Hepatocyte (in vitro differentiated cells): ENCODE results near the gene KL.
A peak's percentile ranks its signal among the peaks of the same experiment; 100 is the strongest.

ENCODE experiments used
- EZH2 ChIP-seq: fragments of 200-600 bp; sonication (generic); IDR thresholded peaks from 2 replicates; pipeline ENCODE4 v1.6.1; 2016; ENCODE audit warnings: antibody characterized with exemption, mild to moderate bottlenecking, borderline replicate concordance
- EZH2phosphoT487 ChIP-seq: fragments of 200-600 bp; sonication (generic); IDR thresholded peaks from one replicate; pipeline ENCODE4 v1.6.1; 2018; ENCODE audit warnings: antibody characterized with exemption, mild to moderate bottlenecking, low read depth, moderate library complexity; ENCODE audit not compliant: unreplicated experiment, severe bottlenecking
- TF ChIP-seq, protein P1 (sequence below): fragments of 200-600 bp; sonication (generic); IDR thresholded peaks from 2 replicates; pipeline ENCODE4 v1.5.1; 2016; ENCODE audit warnings: antibody characterized with exemption, mild to moderate bottlenecking; ENCODE audit not compliant: poor library complexity

DNA sequence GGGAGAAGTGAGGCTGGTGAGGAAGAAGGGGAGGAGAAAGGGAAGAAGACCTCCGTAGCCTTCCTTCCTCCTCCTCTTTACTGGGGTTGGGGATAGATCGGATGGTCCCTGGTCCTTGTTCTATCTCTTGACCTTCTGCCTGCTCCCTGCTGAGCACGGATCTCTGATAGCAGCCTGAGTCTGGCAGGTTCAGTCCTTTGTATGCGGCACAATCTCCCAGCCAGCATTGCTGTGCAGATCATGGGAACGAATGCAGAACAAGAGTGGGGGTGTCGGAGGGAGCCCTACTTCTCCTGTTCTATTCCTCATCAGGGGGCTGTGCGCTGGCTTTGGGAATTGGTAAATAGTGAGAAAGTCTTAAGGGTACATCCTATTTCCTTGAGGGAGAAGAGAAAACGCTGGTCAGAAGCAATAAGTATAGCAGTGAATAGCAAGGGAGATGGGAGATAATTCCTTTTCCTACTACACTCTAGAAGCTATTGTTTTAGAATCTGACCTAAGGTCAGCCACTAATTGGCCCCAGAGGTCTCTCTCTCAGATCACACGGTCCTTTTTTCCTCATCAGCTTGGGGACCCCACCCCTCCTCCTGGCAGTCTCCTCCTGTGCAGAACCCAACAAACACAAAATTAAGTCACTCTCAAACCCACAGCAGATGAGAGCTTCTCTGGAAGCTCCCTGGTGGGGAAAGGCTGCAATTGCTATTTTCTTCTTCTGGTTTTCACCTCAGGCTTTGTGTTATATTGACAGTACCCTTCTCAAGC is 41.0 kb downstream of the KL start:
- TF ChIP-seq, protein P1, sequence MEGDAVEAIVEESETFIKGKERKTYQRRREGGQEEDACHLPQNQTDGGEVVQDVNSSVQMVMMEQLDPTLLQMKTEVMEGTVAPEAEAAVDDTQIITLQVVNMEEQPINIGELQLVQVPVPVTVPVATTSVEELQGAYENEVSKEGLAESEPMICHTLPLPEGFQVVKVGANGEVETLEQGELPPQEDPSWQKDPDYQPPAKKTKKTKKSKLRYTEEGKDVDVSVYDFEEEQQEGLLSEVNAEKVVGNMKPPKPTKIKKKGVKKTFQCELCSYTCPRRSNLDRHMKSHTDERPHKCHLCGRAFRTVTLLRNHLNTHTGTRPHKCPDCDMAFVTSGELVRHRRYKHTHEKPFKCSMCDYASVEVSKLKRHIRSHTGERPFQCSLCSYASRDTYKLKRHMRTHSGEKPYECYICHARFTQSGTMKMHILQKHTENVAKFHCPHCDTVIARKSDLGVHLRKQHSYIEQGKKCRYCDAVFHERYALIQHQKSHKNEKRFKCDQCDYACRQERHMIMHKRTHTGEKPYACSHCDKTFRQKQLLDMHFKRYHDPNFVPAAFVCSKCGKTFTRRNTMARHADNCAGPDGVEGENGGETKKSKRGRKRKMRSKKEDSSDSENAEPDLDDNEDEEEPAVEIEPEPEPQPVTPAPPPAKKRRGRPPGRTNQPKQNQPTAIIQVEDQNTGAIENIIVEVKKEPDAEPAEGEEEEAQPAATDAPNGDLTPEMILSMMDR = peak; percentile 25
- no peak for TF ChIP-seq EZH2
- TF ChIP-seq EZH2phosphoT487 = no peak
